ENCODE results near the gene FUT6.
"Not testable (repeated sequence)": the region's sequence is repeated elsewhere in the genome, so short reads cannot be mapped to it uniquely, and the experiment has no call there.

FUT6 gene

GRCh38 chr19:5850743-5851293 is 11.3 kb upstream of the FUT6 start:
- peak; percentile 23 for DNase-seq (ENCODE audit: low read depth)
- H3K4me3 ChIP-seq (ENCODE audit: low read length): no peak overlapping the region
- no peak for TF ChIP-seq CTCF (conservative IDR thresholded peaks at IDR 0.05; ENCODE audit: low read depth, low read length)

- TF ChIP-seq CTCF (conservative IDR thresholded peaks at IDR 0.05; ENCODE audit: low read depth, low read length): no peak
- no peak for DNase-seq (ENCODE audit: low read depth)
- no peak overlapping the region for H3K4me3 ChIP-seq (ENCODE audit: low read length)
Measured at GRCh38 chr19:5850189-5850588, 10.7 kb upstream of the FUT6 start.

- not testable (repeated sequence) for DNase-seq (ENCODE audit: low read depth)
Measured at GRCh38 chr19:5848621-5849020, 9.1 kb upstream of the FUT6 start.

GRCh38 chr19:5847846-5848245 is 8.3 kb upstream of the FUT6 start:
- H3K4me3 ChIP-seq (ENCODE audit: low read length); DNase-seq (ENCODE audit: low read depth): not testable (repeated sequence)

More at GRCh38 chr19:5848621-5849020, 9.1 kb upstream of the FUT6 start:
- H3K4me3 ChIP-seq (ENCODE audit: low read length): not testable (repeated sequence)

GRCh38 chr19:5844456-5845433 is 5.2 kb upstream of the FUT6 start:
- H3K4me3 ChIP-seq (ENCODE audit: low read length): no peak overlapping the region
- TF ChIP-seq CTCF (conservative IDR thresholded peaks at IDR 0.05; ENCODE audit: low read depth, low read length): no peak
- DNase-seq (ENCODE audit: low read depth): no peak

- TF ChIP-seq CTCF (conservative IDR thresholded peaks at IDR 0.05; ENCODE audit: low read depth, low read length): no peak
- DNase-seq (ENCODE audit: low read depth): no peak
- H3K4me3 ChIP-seq (ENCODE audit: low read length): no peak overlapping the region
Measured at GRCh38 chr19:5843295-5843927, 3.9 kb upstream of the FUT6 start.

- H3K4me3 ChIP-seq (ENCODE audit: low read length); DNase-seq (ENCODE audit: low read depth): not testable (repeated sequence)
Measured at GRCh38 chr19:5841735-5842111, 2.2 kb upstream of the FUT6 start.

GRCh38 chr19:5838353-5839064 is 993 bp downstream of the FUT6 start:
- no peak for TF ChIP-seq CTCF (conservative IDR thresholded peaks at IDR 0.05; ENCODE audit: low read depth, low read length)
- no peak for DNase-seq (ENCODE audit: low read depth)
- no peak overlapping the region for H3K4me3 ChIP-seq (ENCODE audit: low read length)
